Erythroblast (primary cell): Measurements from ENCODE around the gene TM7SF3.

ENCODE experiments used
- GATA1 ChIP-seq: IDR thresholded peaks from 2 replicates; pipeline ENCODE4 v1.6.1; 2011; ENCODE audit warnings: low read depth, mild to moderate bottlenecking, control low read depth, low read length, moderate library complexity
- POLR2A ChIP-seq: IDR thresholded peaks from 2 replicates; pipeline ENCODE4 v1.6.1; 2011; ENCODE audit warnings: mild to moderate bottlenecking, low read length

DNA sequence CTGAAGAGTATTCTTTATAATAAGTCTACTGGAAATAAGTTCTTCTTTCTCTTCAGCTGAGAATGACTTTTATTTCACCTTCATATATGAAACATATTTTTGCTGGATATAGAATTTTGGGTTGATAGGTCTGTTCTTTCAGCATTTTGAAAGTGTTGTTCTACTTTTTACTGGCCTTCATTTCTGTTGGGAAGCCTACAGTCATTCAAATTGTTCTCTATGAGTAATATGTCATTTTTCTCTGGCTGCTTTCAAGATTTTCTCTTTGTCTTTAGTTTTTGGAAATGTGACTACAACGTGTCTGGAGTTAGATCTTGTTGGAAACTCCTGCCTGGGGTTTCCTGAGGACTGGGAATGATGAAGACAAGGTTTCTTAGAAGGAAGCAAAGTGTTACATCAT lies 65.9 kb downstream of the TM7SF3 start:
- TF ChIP-seq POLR2A (no peak), GATA1 (no peak)
